Left cardiac atrium (tissue), 2 donors: Measurements from ENCODE around the gene ADAM19. TPM values are rescaled to one million over a fixed set of nuclear protein-coding genes. Genes with fewer than 3 reads are reported as not detected.

Source experiments
- total RNA-seq, 2 donors: library from RNA; stranded (reverse); fragmentation: NEBNext Ultra II Directional; extraction: Animal tissue kit (Norgen Biotek cat#: 25700); gene quantifications; one replicate each; pipeline ENCODE4 v1.2.1, GENCODE V29; 2021
- donor health status: DM: no; HTN: yes; CAD: no; lungs with severe emphysema.
- donor health status: DM: yes; HTN: yes; CAD: no.

Gene ADAM19
- total RNA-seq, 2 donors from 2014 or later: 19.0 to 57.5 TPM

Other genes with a start within 250 kb of the ADAM19 start
- 1 to 10 TPM in 1 of 2 donors, under 1 TPM in 1; 0.12 to 1.8 TPM for gene NIPAL4, start 115.6 kb downstream of the ADAM19 start, total RNA-seq
- gene SOX30, start 76.7 kb upstream of the ADAM19 start, total RNA-seq: under 1 TPM; 0.37 to 0.44 TPM
- not detected for gene C5orf52, start 95.8 kb upstream of the ADAM19 start, total RNA-seq
- gene THG1L, start 155.6 kb upstream of the ADAM19 start, total RNA-seq: 1 to 10 TPM; 5.6 to 5.9 TPM
- gene LSM11, start 167.9 kb upstream of the ADAM19 start, total RNA-seq: 1 to 10 TPM; 2.2 to 2.8 TPM